ENCODE data around the gene SUPV3L1. TPM values are rescaled to one million over a fixed set of nuclear protein-coding genes. Genes with fewer than 3 reads are reported as not detected.
"Not testable (repeated sequence)": the region's sequence is repeated elsewhere in the genome, so short reads cannot be mapped to it uniquely, and the experiment has no call there.

The SUPV3L1 gene
- total and polyA plus RNA-seq, 2 of the 8 experiments (the other 6 are each of a cell fraction or from before 2014, with no cell fraction given) = 34.6 to 45.6 TPM

DNA sequence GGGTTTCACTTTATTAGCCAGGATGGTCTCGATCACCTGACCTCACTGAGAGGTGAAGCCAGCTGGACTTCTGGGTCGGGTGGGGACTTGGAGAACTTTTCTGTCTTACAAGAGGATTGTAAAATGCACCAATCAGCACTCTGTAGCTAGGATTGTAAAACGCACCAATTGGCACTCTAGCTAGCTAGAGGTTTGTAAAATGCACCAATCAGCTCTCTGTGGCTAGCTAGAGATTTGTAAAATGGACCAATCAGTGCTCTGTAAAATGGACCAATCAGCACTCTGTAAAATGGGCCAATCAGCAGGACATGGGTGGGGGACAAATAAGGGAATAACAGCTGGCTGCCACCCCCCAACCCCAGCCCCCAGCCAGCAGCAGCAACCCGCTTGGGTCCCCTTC is 4.7 kb upstream of the SUPV3L1 start:
- H3K79me1 ChIP-seq (ENCODE audit: low read depth, low read length); H3K4me2 ChIP-seq (ENCODE audit: insufficient read depth in 1 of 2, low read depth in 2 of 2, low read length in 2 of 2); H3K9me3 ChIP-seq (ENCODE audit: insufficient read depth in 2 of 2, low read depth in 1 of 2, low read length in 1 of 2); H4K91ac ChIP-seq (replicated peaks; ENCODE audit: insufficient read length, low read length); H3K4me3 ChIP-seq (ENCODE audit: extremely low read depth in 1 of 4, insufficient read depth in 2 of 4, low read depth in 3 of 4, low read length in 4 of 4); H3K56ac ChIP-seq (replicated peaks; ENCODE audit: insufficient read length, low read depth, low read length); H3K23ac ChIP-seq (ENCODE audit: insufficient read length); H3K4ac ChIP-seq (replicated peaks; ENCODE audit: insufficient read length, low read depth, low read length); H4K5ac ChIP-seq (ENCODE audit: insufficient read length, low read depth, low read length); H4K20me1 ChIP-seq (replicated peaks in 1 of 2; ENCODE audit: control insufficient read depth in 1 of 2, insufficient read depth in 2 of 2, low read length in 2 of 2); H3K9ac ChIP-seq (replicated peaks in 1 of 4; ENCODE audit: extremely low read depth in 1 of 4, low read depth in 3 of 4, low read length in 3 of 4); H2BK120ac ChIP-seq (replicated peaks; ENCODE audit: low read depth, low read length); H3K27ac ChIP-seq (ENCODE audit: low read depth, low read length); FAIRE-seq; H2BK12ac ChIP-seq (ENCODE audit: low read depth, low read length); DNase-seq (ENCODE audit: low read depth in 1 of 2, low spot score in 2 of 2); H3K14ac ChIP-seq (ENCODE audit: insufficient read length); H3K23me2 ChIP-seq (ENCODE audit: low read depth, low read length); H4K8ac ChIP-seq (ENCODE audit: extremely low read depth, insufficient read depth, low read length); H3K18ac ChIP-seq (ENCODE audit: extremely low read depth, low read length); H2BK5ac ChIP-seq (ENCODE audit: low read depth, low read length); H3K4me1 ChIP-seq (replicated peaks in 1 of 4; ENCODE audit: control insufficient read depth in 3 of 4, insufficient read depth in 4 of 4, low read length in 3 of 4); H3K36me3 ChIP-seq (ENCODE audit: control insufficient read depth in 2 of 4, insufficient read depth in 4 of 4, low read length in 3 of 4); H3K27me3 ChIP-seq (replicated peaks in 1 of 4; ENCODE audit: control insufficient read depth in 3 of 4, extremely low read depth in 1 of 4, insufficient read depth in 3 of 4, low read length in 3 of 4); H2BK20ac ChIP-seq (ENCODE audit: low read length); H2BK15ac ChIP-seq (ENCODE audit: low read length); H3K79me2 ChIP-seq (ENCODE audit: control insufficient read depth in 1 of 2, insufficient read depth in 2 of 2, low read length in 2 of 2); H2AK5ac ChIP-seq (ENCODE audit: low read depth, low read length); H2AFZ ChIP-seq (ENCODE audit: low read length): not testable (repeated sequence)
- ChIA-PET POLR2A (ENCODE audit: partially characterized antibody) (interaction anchor here (1.2 to 1.9 kb wide), 2 partner anchors 8 to 51 kb away, joined by 3 to 6 read pairs; no protein-coding TSS in a partner anchor), CTCF (ENCODE audit: partially characterized antibody) (interaction anchor here (0.7 to 1.3 kb wide), 4 partner anchors 21 to 189 kb away, joined by 3 to 5 read pairs (median 3); no protein-coding TSS in a partner anchor)
- 97% methylated on average over 4 of the region's 4 CpGs; no CpG with 5 or more reads in 1 of the 2 experiments for WGBS, 2 experiments (ENCODE audit: extremely low coverage in 1 of 2, insufficient coverage in 1 of 2, insufficient read length in 1 of 2, insufficient replicate concordance in 2 of 2, low coverage in 1 of 2, low lambda C conversion rate in 2 of 2, missing lambda C conversion rate in 1 of 2)

All from H1 (cell line).